Measurements from ENCODE around the gene C10orf105.

Gene C10orf105

DNA sequence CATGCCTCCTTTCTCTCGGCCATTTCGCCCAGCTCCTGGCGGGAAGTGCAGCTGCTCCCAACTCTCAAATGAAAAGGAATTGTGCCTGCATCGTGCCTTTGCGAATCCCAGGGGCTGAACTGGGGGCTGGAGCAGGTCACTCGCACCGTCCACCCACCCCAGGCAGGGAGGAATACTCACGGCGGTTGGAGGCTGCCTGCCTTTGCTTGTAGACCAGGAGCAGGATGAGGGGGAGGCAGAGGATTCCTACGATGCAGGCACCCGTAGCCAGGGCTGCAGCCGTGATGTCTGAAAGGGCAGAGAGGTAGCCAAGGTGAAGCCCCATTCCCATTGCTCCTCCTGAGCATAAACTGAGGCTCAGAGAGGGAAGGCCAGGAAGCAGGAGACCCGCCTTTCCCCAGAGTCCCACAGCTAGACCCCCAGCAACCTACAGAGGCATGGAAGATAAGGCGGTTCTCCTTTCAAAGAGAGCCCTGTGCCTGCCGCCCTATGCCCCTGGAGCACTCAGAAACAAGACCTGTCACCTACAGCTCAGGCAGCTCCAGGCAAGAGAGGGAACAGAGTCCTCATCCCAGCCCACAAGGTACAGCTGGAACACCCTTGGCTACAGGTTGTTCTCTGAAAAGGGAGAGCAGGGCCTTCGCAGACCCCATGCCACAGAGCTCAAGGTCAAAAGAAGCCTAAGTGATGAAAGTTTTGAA lies 35.8 kb upstream of the C10orf105 start:
- no peak for TF ChIP-seq GATA2 (IDR thresholded peaks at IDR 0.05; ENCODE audit: low read depth, low read length)
- no peak for TF ChIP-seq GATA3 (IDR thresholded peaks at IDR 0.05; ENCODE audit: low read depth, low read length)

DNA sequence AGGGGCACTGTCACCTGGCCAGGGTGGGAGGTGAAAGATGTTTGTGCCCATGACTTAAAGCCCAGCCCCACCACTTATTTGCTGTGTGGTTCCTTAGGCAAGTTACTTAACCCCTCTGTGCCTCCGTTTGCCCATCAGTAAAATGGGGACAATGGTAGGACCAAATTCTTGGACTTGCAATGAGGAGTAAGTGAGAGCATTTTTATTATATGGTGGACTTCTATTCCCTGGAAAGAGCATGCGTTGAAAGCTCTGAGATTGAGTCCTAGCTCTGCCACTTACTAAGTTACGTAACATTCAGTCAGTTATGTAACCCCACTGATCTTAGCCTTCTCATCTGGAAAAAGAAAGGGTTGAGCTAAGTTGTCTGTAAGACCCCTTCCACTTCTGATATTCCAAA lies 35.0 kb upstream of the C10orf105 start:
- TF ChIP-seq GATA3 (IDR thresholded peaks at IDR 0.05; ENCODE audit: low read depth, low read length) = no peak
- no peak for TF ChIP-seq GATA2 (IDR thresholded peaks at IDR 0.05; ENCODE audit: low read depth, low read length)

DNA sequence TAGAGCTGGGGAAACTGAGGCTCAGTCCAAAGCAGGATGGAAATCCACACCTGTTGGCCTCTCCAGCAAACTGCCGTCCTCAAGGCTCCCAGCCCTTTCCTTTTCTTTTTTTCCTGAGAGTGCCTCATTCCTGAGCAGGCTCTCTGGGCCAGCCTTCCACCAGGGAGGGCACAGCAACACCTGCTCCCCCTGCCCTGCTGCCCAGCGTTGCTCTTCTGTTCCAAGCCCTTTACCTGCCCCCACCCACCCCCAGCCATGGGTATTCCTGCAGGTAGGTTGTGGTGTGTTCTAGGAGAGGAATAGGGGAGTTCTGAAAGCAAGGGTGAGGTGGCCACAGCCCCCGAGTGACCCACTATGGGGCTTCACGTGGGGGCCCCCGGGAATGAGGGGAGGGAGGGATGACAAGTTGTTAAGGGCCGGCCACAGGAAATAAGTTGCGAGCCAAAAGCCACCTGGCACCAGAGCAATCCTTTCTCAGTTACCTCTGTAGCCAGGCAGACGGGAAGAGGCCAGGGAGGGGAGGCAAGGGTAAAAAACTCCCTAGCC lies 34.5 kb upstream of the C10orf105 start:
- no peak for TF ChIP-seq GATA2 (IDR thresholded peaks at IDR 0.05; ENCODE audit: low read depth, low read length)
- no peak for TF ChIP-seq GATA3 (IDR thresholded peaks at IDR 0.05; ENCODE audit: low read depth, low read length)

- TF ChIP-seq GATA2 (IDR thresholded peaks at IDR 0.05; ENCODE audit: low read depth, low read length) (no peak), GATA3 (IDR thresholded peaks at IDR 0.05; ENCODE audit: low read depth, low read length) (no peak)
Observed at GRCh38 chr10:71753091-71753959, 33.7 kb upstream of the C10orf105 start.

GRCh38 chr10:71752391-71753090 lies 33.0 kb upstream of the C10orf105 start:
- TF ChIP-seq GATA3 (IDR thresholded peaks at IDR 0.05; ENCODE audit: low read depth, low read length) (no peak), GATA2 (IDR thresholded peaks at IDR 0.05; ENCODE audit: low read depth, low read length) (no peak)

GRCh38 chr10:71751515-71752224 lies 32.1 kb upstream of the C10orf105 start:
- TF ChIP-seq GATA2 (IDR thresholded peaks at IDR 0.05; ENCODE audit: low read depth, low read length) = no peak
- no peak for TF ChIP-seq GATA3 (IDR thresholded peaks at IDR 0.05; ENCODE audit: low read depth, low read length)

GRCh38 chr10:71750986-71751385 lies 31.4 kb upstream of the C10orf105 start:
- TF ChIP-seq GATA2 (IDR thresholded peaks at IDR 0.05; ENCODE audit: low read depth, low read length) (no peak), GATA3 (IDR thresholded peaks at IDR 0.05; ENCODE audit: low read depth, low read length) (no peak)

DNA sequence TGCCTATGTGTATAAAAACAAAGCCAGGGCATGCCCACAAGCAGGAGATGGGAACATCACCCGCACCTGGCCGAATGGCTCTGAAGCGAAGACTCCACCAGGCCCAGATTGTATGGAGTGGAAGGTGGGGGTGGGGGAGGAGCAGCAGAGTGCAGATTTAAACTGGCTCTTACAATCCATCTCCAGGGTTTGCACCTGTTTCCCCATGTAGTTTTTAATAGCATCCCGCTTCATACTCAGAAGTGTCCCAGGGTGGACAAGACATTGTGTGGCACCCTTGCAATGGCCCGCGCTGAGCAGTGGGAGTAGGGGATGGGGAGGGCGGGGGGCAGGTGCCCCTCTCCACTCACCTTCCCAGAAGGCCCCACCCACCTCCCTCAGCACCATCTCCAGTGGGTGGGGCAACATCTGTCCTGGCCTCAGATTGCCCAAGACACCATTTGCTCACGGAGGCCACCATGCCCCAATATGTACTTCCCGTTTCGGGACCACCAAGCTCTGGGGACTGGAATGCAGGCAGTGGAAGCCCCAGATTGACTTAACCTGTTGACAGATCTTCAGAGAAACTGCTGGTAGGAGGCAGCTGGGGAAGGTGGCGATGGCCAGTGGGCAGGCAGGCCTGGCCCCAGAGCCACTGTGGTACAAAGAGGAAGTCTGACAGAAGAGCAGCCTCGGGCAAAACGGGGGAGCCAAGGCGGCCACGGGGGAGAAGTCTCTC lies 30.7 kb upstream of the C10orf105 start:
- TF ChIP-seq GATA2 (IDR thresholded peaks at IDR 0.05; ENCODE audit: low read depth, low read length) = no peak
- TF ChIP-seq GATA3 (IDR thresholded peaks at IDR 0.05; ENCODE audit: low read depth, low read length) = no peak

DNA sequence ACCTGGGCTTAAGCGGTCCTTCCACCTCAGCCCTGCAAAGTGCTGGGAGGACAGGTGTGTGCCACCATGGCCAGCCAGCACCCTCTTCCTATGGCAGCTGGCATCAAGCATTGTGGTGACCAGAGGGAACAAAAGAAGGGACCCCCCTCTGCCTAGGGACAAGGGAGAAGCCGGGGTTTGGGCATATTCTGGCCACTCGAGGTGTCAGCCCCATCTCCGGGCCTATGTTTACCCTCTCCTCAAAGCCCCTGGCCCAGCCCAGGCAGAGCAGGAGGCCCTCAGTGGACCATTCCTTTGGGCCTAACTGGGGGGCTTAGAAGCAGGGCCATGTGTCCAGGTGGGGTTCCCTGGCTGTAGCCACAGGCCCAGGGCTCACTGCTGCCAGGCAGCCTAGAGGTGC lies 29.8 kb upstream of the C10orf105 start:
- TF ChIP-seq GATA3 (IDR thresholded peaks at IDR 0.05; ENCODE audit: low read depth, low read length) = no peak
- no peak for TF ChIP-seq GATA2 (IDR thresholded peaks at IDR 0.05; ENCODE audit: low read depth, low read length)

GRCh38 chr10:71748671-71749191 lies 29.2 kb upstream of the C10orf105 start:
- TF ChIP-seq GATA3 (IDR thresholded peaks at IDR 0.05; ENCODE audit: low read depth, low read length) = no peak
- no peak for TF ChIP-seq GATA2 (IDR thresholded peaks at IDR 0.05; ENCODE audit: low read depth, low read length)

- TF ChIP-seq GATA2 (IDR thresholded peaks at IDR 0.05; ENCODE audit: low read depth, low read length) = no peak
- TF ChIP-seq GATA3 (IDR thresholded peaks at IDR 0.05; ENCODE audit: low read depth, low read length) = no peak
Observed at GRCh38 chr10:71747551-71748523, 28.3 kb upstream of the C10orf105 start.
